Measurements from ENCODE around the gene KBTBD7.

The KBTBD7 gene, protein sequence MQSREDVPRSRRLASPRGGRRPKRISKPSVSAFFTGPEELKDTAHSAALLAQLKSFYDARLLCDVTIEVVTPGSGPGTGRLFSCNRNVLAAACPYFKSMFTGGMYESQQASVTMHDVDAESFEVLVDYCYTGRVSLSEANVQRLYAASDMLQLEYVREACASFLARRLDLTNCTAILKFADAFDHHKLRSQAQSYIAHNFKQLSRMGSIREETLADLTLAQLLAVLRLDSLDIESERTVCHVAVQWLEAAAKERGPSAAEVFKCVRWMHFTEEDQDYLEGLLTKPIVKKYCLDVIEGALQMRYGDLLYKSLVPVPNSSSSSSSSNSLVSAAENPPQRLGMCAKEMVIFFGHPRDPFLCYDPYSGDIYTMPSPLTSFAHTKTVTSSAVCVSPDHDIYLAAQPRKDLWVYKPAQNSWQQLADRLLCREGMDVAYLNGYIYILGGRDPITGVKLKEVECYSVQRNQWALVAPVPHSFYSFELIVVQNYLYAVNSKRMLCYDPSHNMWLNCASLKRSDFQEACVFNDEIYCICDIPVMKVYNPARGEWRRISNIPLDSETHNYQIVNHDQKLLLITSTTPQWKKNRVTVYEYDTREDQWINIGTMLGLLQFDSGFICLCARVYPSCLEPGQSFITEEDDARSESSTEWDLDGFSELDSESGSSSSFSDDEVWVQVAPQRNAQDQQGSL

DNA sequence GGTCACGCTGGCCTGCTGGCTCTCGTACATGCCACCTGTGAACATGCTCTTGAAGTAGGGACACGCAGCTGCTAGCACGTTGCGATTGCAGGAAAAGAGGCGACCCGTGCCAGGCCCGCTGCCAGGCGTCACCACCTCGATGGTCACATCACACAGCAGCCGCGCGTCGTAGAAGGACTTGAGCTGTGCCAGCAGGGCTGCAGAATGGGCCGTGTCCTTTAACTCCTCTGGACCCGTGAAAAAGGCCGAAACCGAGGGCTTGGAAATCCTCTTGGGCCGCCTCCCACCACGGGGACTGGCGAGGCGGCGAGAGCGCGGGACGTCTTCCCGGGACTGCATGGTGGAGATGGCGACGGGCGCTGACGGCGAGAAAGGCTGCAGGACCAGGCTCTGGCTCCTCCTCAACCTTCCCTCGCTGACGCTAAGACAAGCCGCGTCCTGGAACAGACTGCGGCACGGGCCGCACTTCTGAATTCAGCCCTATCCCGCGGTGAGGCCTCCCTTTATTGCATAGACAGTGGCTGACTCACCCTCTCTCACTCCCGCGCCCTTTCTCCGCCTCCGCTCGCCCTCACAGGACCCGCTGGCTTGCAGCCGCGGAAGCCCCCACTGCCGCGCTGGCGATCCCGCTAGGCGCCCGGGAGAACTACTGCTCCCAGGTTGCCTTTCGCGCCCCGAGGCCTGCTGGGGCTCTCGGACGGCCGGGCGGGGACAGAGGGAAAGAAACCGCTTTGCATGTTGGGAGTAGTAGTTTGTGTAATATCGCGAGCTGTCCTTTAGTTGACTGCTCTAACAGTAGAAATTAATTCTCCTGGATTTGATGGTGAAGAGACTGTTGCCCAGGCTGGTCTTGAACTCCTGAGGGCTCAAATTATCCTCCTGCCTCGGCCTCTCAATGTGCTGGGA, at the start of gene KBTBD7:
Gene KBTBD7, minus strand, starts transcription at position 651 of the 906 bp plus-strand sequence. Its CDS starts 312 bp downstream, at position 339.
- peak; percentile 97 for DNase-seq

- DNase-seq, result no peak
These were observed 47.3 kb upstream of the KBTBD7 start for GRCh38 chr13:41241626-41242025.

DNA sequence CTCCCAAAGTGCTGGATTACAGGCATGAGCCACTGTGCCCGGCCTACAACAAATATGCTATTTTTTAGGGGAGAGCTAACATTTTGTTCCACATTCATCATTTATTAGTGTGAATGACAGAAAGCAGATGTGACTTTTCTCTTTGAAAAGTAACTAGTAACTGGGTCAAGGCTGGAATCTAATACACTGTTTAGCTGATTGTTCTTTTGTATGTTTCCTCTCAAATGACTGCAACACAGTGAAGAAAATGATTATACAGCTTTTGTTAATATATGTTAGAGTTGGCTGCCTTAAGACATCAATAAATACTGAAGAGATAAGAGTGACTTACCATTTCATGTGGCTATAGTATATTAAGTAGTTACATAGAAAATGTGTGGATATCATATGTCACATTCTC, 42.0 kb upstream of the KBTBD7 start:
- DNase-seq, result no peak

DNA sequence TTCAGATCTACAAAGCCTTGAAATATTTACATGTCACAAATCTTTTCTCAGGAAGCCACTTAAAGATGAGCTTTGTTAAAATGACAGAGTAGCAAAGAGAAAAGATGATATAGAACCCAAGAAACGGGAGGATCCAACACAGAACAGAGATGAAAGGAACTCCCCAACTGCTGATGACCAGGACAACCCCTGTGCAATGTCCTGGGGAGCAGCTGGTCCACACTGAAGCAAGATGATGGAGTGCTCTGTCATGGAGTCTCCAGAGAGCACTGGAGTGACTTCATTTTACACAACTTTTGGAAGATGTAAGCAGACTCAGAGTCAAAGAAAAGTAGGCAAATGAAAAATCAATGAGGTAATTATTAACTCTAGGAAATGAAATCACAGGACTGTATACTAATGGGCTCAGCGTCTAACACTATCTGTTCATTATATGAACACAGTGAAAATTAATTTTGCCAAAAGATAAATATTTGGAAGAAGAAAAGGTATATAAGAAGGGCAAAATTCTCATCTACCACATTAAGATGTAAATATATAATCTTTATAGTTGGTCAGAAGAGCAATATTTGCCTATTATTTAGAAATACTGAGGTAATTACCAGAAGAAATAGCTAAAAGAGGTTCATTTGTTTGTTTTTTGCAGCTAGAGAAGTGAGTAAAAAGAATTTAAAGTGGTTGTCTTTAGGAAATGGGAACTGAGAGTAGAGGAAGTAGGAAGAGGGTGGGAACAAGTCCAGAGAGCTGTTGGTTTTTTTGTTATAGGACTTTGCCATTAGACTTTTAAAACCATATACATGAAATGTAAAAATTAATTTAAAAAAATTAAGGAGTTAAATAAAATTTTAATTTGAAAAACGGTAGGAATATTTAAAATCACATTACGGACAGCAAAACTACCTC, 38.5 kb upstream of the KBTBD7 start:
- DNase-seq, result no peak

DNA sequence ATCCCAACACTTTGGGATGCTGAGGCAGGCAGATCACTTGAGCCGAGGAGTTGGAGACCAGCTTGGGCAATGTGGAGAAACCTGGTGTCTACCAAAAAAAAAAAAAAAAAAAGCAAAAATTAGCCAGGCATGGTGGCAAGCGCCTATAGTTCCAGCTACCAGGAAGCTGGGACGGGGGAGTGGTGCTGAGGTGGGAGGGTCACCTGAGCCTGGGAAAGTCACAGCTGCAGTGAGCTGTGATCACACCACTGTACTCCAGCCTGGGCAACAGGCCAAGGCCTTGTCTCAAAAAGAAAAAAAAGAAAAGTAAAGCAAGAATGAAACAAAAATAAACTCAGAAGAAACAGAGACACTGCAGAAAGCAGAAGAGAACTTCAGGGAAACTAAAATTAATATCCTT, 37.4 kb upstream of the KBTBD7 start:
- DNase-seq, result peak; percentile 38

- DNase-seq, result no peak
These were observed 36.8 kb upstream of the KBTBD7 start for GRCh38 chr13:41231025-41231677.

DNA sequence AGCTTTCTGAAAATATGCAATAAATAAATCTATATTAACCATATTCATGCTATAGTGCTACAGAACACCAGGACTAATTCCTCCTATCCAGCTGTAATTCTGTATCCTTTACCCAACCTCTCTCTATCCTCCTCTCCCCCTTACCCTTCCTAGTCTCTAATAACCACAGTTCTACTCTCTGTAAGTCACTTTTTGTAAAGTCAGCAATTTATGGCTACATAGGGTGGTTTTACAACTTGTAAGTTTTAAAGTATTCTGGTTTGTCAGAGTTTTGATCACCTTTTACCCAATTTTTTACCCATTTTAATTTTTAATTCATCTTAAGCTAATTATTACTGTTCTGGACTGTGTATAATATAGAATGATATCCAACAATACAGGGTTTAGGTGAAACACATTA, 35.0 kb upstream of the KBTBD7 start:
- DNase-seq, result no peak

DNA sequence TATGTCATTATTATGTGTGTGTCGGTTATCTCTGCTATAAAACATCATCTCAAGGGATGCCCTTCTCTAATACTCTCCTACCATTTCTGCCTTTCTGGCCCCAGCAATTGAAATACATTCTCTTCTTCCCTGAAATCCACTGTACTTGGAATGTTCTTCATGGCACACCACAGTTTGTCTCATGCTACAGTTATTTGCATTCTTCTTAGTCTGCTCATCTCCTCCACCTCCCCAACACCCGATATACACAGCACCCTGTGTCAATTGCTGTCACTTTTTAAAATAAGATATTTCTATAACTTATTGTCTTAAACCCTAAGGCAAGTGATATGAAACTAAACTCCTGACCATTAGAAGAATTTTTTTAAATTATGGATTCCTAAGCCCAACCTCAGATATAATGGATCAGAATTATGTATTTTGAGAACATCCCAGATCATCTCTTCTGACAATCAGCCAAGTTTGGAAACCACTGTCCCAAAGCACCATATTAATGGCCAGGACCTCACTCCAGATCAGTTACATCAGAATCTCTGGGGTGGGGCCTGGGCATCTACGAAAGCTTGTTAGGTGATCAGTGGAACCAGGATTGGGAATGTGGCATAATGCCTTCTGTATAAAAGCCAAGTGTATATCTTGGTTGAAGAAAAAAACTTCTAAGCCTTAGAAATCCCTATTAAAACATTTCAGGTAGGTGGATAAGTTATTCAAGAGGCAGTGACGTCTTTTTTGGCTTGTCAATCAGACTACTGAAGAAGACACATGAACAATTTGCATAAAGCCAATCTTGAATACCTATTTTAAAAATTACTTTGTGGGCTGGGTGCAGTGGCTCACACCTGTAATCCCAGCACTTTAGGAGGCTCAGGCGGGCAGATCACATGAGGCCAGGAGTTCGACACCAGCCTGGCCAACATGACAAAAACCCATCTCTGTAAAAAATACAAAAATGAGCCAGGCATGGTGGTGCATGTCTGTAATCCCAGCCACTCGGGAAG, 30.0 kb upstream of the KBTBD7 start:
- DNase-seq, result no peak

GRCh38 chr13:41222259-41222852, 28.0 kb upstream of the KBTBD7 start:
- peak; percentile 83 for DNase-seq

DNA sequence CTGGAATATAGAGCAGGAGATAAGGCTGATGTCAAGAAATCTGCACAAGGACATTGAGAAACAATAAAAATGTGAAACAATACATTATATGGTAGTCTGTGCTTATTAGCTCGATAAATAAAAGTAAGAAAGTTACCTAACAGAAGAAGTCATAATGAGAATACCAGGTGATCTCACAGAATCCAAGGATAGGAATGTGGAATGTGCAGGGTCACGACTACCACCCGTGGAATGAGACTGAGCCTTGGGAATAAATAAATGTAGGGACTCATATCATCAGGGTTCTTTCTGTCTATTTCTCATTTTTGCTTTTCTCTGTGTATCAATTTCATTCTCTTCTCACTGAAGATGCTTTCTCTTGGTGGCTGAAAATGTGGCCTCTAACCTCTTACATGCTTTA, 26.0 kb upstream of the KBTBD7 start:
- no peak for DNase-seq

DNA sequence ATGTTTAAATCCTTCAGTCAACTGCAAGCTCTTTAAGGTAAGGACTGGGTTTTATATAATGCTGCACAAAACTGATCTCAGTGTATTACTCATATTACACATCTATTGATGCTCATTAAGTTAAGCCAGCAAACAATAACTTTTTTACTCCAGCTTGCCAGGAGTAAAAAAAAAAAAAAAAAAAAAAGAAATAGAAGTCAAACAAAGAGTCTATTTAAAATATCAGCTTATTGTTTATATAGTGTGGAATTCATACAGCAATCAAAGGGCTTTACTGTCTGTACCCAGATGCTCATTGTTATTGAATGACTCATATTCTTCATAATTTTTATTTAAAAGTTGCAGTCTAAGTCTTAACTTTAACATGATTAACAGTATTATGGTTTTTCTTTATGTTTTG, 21.8 kb upstream of the KBTBD7 start:
- no peak for DNase-seq

GRCh38 chr13:41213919-41214318, 19.6 kb upstream of the KBTBD7 start:
- no peak for DNase-seq

DNA sequence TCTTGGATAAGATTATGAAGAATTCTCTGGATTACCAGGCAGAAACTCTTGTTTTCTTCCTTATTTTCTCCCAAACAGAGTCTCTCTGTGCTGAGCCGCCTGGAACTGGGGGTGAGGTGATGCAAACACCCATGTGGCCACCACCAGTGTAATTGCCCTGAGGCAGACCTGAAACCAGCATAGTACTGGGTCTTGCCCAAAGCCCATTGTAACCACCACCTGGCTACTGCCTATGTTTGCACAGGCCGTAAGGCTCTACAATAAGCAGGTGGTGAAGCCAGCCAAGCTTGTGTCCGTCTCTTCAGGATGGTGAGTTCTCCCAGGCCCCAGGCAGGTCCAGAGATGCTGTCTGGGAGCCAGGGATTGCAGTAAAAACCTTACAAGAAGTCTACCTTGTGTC, 18.9 kb upstream of the KBTBD7 start:
- DNase-seq, result no peak

- DNase-seq, result no peak
These were observed 18.5 kb upstream of the KBTBD7 start for GRCh38 chr13:41212881-41213280.

GRCh38 chr13:41211062-41211461, 16.7 kb upstream of the KBTBD7 start:
- DNase-seq, result no peak

- DNase-seq, result no peak
These were observed 12.1 kb upstream of the KBTBD7 start for GRCh38 chr13:41206467-41206866.

DNA sequence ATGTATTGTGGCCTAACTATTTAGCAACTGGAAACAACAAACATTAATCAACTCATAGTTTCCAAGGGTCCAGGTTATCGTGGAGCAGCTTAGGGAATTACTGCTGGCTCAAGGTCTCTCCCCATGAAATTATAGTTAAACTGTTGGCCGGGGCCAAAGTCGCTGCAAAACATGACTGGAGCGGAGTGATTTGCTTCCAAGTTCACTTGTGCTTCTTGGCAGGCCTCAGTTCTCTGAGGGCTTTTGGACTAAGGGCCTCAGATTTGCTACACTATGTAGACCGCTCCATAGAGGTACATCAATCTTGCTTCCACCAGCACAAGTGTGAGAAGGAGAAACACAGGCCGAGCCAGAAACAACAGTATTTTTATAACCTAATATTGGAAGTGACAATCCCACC, 9.4 kb upstream of the KBTBD7 start:
- DNase-seq, result no peak

- DNase-seq, result no peak
These were observed 5.8 kb upstream of the KBTBD7 start for GRCh38 chr13:41200126-41200525.

DNA sequence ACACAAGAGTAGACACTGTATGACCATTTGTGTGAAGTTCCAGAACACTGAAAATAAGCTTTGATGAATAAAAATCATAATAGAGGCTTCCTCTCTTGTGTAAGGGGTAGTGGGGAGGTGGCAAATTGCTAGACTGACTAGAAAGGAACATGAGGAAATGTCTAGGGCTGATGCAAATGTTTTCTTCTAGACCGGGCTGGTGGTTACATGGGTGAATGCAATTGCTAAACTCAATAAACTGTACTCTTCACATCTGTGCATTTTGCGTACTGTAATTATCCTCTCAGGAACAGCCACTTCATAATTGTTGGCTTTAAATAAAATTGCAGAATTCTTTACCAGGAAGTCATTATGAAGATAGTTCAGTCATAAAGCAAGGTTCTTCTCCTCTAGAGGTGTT, 5.2 kb upstream of the KBTBD7 start:
- no peak for DNase-seq

- no peak for DNase-seq
These were observed 4.7 kb upstream of the KBTBD7 start for GRCh38 chr13:41199079-41199478.
